Measurements from ENCODE around the gene SLC13A5.
"Not testable (repeated sequence)": the region's sequence is repeated elsewhere in the genome, so short reads cannot be mapped to it uniquely, and the experiment has no call there.

SLC13A5 gene

GRCh38 chr17:6700948-6701307 is 12.2 kb downstream of the SLC13A5 start:
- WGBS, 2 experiments, result 90 to 94% methylated on average over 8 of the region's 8 CpGs
- Histone ChIP-seq H3K27me3 (ENCODE audit: control insufficient read depth, insufficient read depth, low read length, poor library complexity, severe bottlenecking) (peaks cover 6% of the 10 kb centered on the region), H3K27ac (ENCODE audit: insufficient read depth, low read depth, low read length, poor library complexity, severe bottlenecking) (no peak overlapping the region), H3K4me1 (ENCODE audit: control insufficient read depth, insufficient read depth, low read length) (no peaks in the 10 kb centered on the region), H3K4me3 (ENCODE audit: insufficient read depth, low read depth, low read length) (no peak overlapping the region), H3K36me3 (ENCODE audit: control insufficient read depth, insufficient read depth, low read length) (no peaks in the 10 kb centered on the region), H3K9me3 (ENCODE audit: control insufficient read depth, low read length) (no peaks in the 10 kb centered on the region)

- Histone ChIP-seq H3K9me3 (ENCODE audit: control insufficient read depth, low read length) (no peaks in the 10 kb centered on the region), H3K4me1 (ENCODE audit: control insufficient read depth, insufficient read depth, low read length) (no peaks in the 10 kb centered on the region), H3K27me3 (ENCODE audit: control insufficient read depth, insufficient read depth, low read length, poor library complexity, severe bottlenecking) (peaks cover 6% of the 10 kb centered on the region), H3K4me3 (ENCODE audit: insufficient read depth, low read depth, low read length) (no peak overlapping the region), H3K36me3 (ENCODE audit: control insufficient read depth, insufficient read depth, low read length) (no peaks in the 10 kb centered on the region), H3K27ac (ENCODE audit: insufficient read depth, low read depth, low read length, poor library complexity, severe bottlenecking) (no peak overlapping the region)
- WGBS, 2 experiments, result 88 to 91% methylated on average over 16 of the region's 16 CpGs
These were observed 12.9 kb downstream of the SLC13A5 start for GRCh38 chr17:6699997-6700947.

- H3K27ac ChIP-seq (ENCODE audit: insufficient read depth, low read depth, low read length, poor library complexity, severe bottlenecking), result no peak overlapping the region
- no peak overlapping the region for H3K4me3 ChIP-seq (ENCODE audit: insufficient read depth, low read depth, low read length)
- H3K27me3 ChIP-seq (ENCODE audit: control insufficient read depth, insufficient read depth, low read length, poor library complexity, severe bottlenecking), result peaks cover 6% of the 10 kb centered on the region
- WGBS, 2 experiments, result 88 to 91% methylated on average over 11 of the region's 11 CpGs
- no peaks in the 10 kb centered on the region for H3K4me1 ChIP-seq (ENCODE audit: control insufficient read depth, insufficient read depth, low read length)
- H3K9me3 ChIP-seq (ENCODE audit: control insufficient read depth, low read length), result no peaks in the 10 kb centered on the region
- H3K36me3 ChIP-seq (ENCODE audit: control insufficient read depth, insufficient read depth, low read length), result no peaks in the 10 kb centered on the region
These were observed 15.2 kb downstream of the SLC13A5 start for GRCh38 chr17:6698004-6698403.

GRCh38 chr17:6696906-6697305 is 16.3 kb downstream of the SLC13A5 start:
- Histone ChIP-seq H3K27ac (ENCODE audit: insufficient read depth, low read depth, low read length, poor library complexity, severe bottlenecking) (no peak overlapping the region), H3K36me3 (ENCODE audit: control insufficient read depth, insufficient read depth, low read length) (no peaks in the 10 kb centered on the region), H3K9me3 (ENCODE audit: control insufficient read depth, low read length) (no peaks in the 10 kb centered on the region), H3K4me3 (ENCODE audit: insufficient read depth, low read depth, low read length) (no peak overlapping the region), H3K4me1 (ENCODE audit: control insufficient read depth, insufficient read depth, low read length) (no peaks in the 10 kb centered on the region), H3K27me3 (ENCODE audit: control insufficient read depth, insufficient read depth, low read length, poor library complexity, severe bottlenecking) (peaks cover 1% of the 10 kb centered on the region)
- 82 to 86% methylated on average over 5 of the region's 5 CpGs for WGBS, 2 experiments

- H3K27me3 ChIP-seq (ENCODE audit: control insufficient read depth, insufficient read depth, low read length, poor library complexity, severe bottlenecking), result no peaks in the 10 kb centered on the region
- WGBS, 2 experiments, result 92 to 93% methylated on average over 13 of the region's 13 CpGs
- no peaks in the 10 kb centered on the region for H3K36me3 ChIP-seq (ENCODE audit: control insufficient read depth, insufficient read depth, low read length)
- H3K27ac ChIP-seq (ENCODE audit: insufficient read depth, low read depth, low read length, poor library complexity, severe bottlenecking), result no peak overlapping the region
- H3K9me3 ChIP-seq (ENCODE audit: control insufficient read depth, low read length), result no peaks in the 10 kb centered on the region
- H3K4me3 ChIP-seq (ENCODE audit: insufficient read depth, low read depth, low read length), result no peak overlapping the region
- no peaks in the 10 kb centered on the region for H3K4me1 ChIP-seq (ENCODE audit: control insufficient read depth, insufficient read depth, low read length)
These were observed 17.6 kb downstream of the SLC13A5 start for GRCh38 chr17:6695565-6695964.

GRCh38 chr17:6695051-6695450 is 18.1 kb downstream of the SLC13A5 start:
- WGBS, 2 experiments, result 85 to 89% methylated on average over 2 of the region's 2 CpGs
- Histone ChIP-seq H3K9me3 (ENCODE audit: control insufficient read depth, low read length) (no peaks in the 10 kb centered on the region), H3K4me3 (ENCODE audit: insufficient read depth, low read depth, low read length) (no peak overlapping the region), H3K36me3 (ENCODE audit: control insufficient read depth, insufficient read depth, low read length) (no peaks in the 10 kb centered on the region), H3K27ac (ENCODE audit: insufficient read depth, low read depth, low read length, poor library complexity, severe bottlenecking) (no peak overlapping the region), H3K27me3 (ENCODE audit: control insufficient read depth, insufficient read depth, low read length, poor library complexity, severe bottlenecking) (no peaks in the 10 kb centered on the region), H3K4me1 (ENCODE audit: control insufficient read depth, insufficient read depth, low read length) (no peaks in the 10 kb centered on the region)

- not testable (repeated sequence) for H3K36me3 ChIP-seq (ENCODE audit: control insufficient read depth, insufficient read depth, low read length); H3K9me3 ChIP-seq (ENCODE audit: control insufficient read depth, low read length); H3K4me3 ChIP-seq (ENCODE audit: insufficient read depth, low read depth, low read length); H3K27me3 ChIP-seq (ENCODE audit: control insufficient read depth, insufficient read depth, low read length, poor library complexity, severe bottlenecking); H3K4me1 ChIP-seq (ENCODE audit: control insufficient read depth, insufficient read depth, low read length); H3K27ac ChIP-seq (ENCODE audit: insufficient read depth, low read depth, low read length, poor library complexity, severe bottlenecking)
- WGBS, 2 experiments, result 89 to 95% methylated on average over 6 of the region's 6 CpGs
These were observed 21.2 kb downstream of the SLC13A5 start for GRCh38 chr17:6691958-6692357.

- no peaks in the 10 kb centered on the region for H3K27me3 ChIP-seq (ENCODE audit: control insufficient read depth, insufficient read depth, low read length, poor library complexity, severe bottlenecking)
- WGBS, 2 experiments, result 89 to 90% methylated on average over 3 of the region's 3 CpGs
These were observed 21.6 kb downstream of the SLC13A5 start for GRCh38 chr17:6691546-6691945.

GRCh38 chr17:6690641-6691040 is 22.5 kb downstream of the SLC13A5 start:
- 88 to 90% methylated on average over 11 of the region's 11 CpGs for WGBS, 2 experiments
- no peak overlapping the region for H3K4me3 ChIP-seq (ENCODE audit: insufficient read depth, low read depth, low read length)
- no peaks in the 10 kb centered on the region for H3K4me1 ChIP-seq (ENCODE audit: control insufficient read depth, insufficient read depth, low read length)
- no peak overlapping the region for H3K27ac ChIP-seq (ENCODE audit: insufficient read depth, low read depth, low read length, poor library complexity, severe bottlenecking)
- H3K36me3 ChIP-seq (ENCODE audit: control insufficient read depth, insufficient read depth, low read length), result no peaks in the 10 kb centered on the region
- no peaks in the 10 kb centered on the region for H3K9me3 ChIP-seq (ENCODE audit: control insufficient read depth, low read length)
- H3K27me3 ChIP-seq (ENCODE audit: control insufficient read depth, insufficient read depth, low read length, poor library complexity, severe bottlenecking), result no peaks in the 10 kb centered on the region

More at GRCh38 chr17:6691546-6691945, 21.6 kb downstream of the SLC13A5 start:
- Histone ChIP-seq H3K27ac (ENCODE audit: insufficient read depth, low read depth, low read length, poor library complexity, severe bottlenecking) (no peak overlapping the region), H3K9me3 (ENCODE audit: control insufficient read depth, low read length) (no peaks in the 10 kb centered on the region), H3K4me3 (ENCODE audit: insufficient read depth, low read depth, low read length) (no peak overlapping the region), H3K36me3 (ENCODE audit: control insufficient read depth, insufficient read depth, low read length) (no peaks in the 10 kb centered on the region), H3K4me1 (ENCODE audit: control insufficient read depth, insufficient read depth, low read length) (no peaks in the 10 kb centered on the region)

GRCh38 chr17:6688944-6689343 is 24.2 kb downstream of the SLC13A5 start:
- WGBS, 2 experiments, result 87 to 92% methylated on average over 9 of the region's 9 CpGs
- no peaks in the 10 kb centered on the region for H3K36me3 ChIP-seq (ENCODE audit: control insufficient read depth, insufficient read depth, low read length)
- H3K4me1 ChIP-seq (ENCODE audit: control insufficient read depth, insufficient read depth, low read length), result peaks cover 6% of the 10 kb centered on the region
- no peak overlapping the region for H3K4me3 ChIP-seq (ENCODE audit: insufficient read depth, low read depth, low read length)
- H3K27me3 ChIP-seq (ENCODE audit: control insufficient read depth, insufficient read depth, low read length, poor library complexity, severe bottlenecking), result no peaks in the 10 kb centered on the region
- H3K9me3 ChIP-seq (ENCODE audit: control insufficient read depth, low read length), result no peaks in the 10 kb centered on the region
- H3K27ac ChIP-seq (ENCODE audit: insufficient read depth, low read depth, low read length, poor library complexity, severe bottlenecking), result no peak overlapping the region
